Ureter (tissue), 1 donor: ENCODE results near the gene RAP1GAP. TPM values are rescaled to one million over a fixed set of nuclear protein-coding genes. Genes with fewer than 3 reads are reported as not detected.
A peak's percentile ranks its signal among the peaks of the same experiment; 100 is the strongest.

Experiments used
- DNase-seq: peaks from one replicate; pipeline ENCODE4 v3.0.0-alpha.2; 2020; ENCODE audit warnings: low spot score
- total RNA-seq: library from RNA; stranded (reverse); gene quantifications from one replicate; pipeline ENCODE4 v1.2.4, GENCODE V29; 2023
- donor health status: DM: yes; HTN: yes; CAD: no.

The RAP1GAP gene
- total RNA-seq, 1 donor from 2014 or later, result 47.0 TPM

GRCh38 chr1:21662426-21663247 is 6.5 kb downstream of the RAP1GAP start:
- DNase-seq, result no peak

GRCh38 chr1:21661886-21662285 is 7.3 kb downstream of the RAP1GAP start:
- no peak for DNase-seq

- no peak for DNase-seq
Measured at GRCh38 chr1:21659924-21660326, 9.2 kb downstream of the RAP1GAP start.

- DNase-seq, result peak; percentile 85
Measured at GRCh38 chr1:21659099-21659923, 9.8 kb downstream of the RAP1GAP start.

GRCh38 chr1:21657456-21658190 is 11.5 kb downstream of the RAP1GAP start:
- no peak for DNase-seq

GRCh38 chr1:21655748-21656147 is 13.4 kb downstream of the RAP1GAP start:
- DNase-seq, result no peak

- DNase-seq, result no peak
Measured at GRCh38 chr1:21655259-21655658, 13.9 kb downstream of the RAP1GAP start.

GRCh38 chr1:21654209-21654608 is 14.9 kb downstream of the RAP1GAP start:
- no peak for DNase-seq

- DNase-seq, result no peak
Measured at GRCh38 chr1:21653744-21654100, 15.4 kb downstream of the RAP1GAP start.

GRCh38 chr1:21652937-21653743 is 16.0 kb downstream of the RAP1GAP start:
- no peak for DNase-seq

GRCh38 chr1:21652101-21652936 is 16.8 kb downstream of the RAP1GAP start:
- no peak for DNase-seq

GRCh38 chr1:21651214-21652042 is 17.7 kb downstream of the RAP1GAP start:
- DNase-seq, result no peak

GRCh38 chr1:21650400-21650799 is 18.8 kb downstream of the RAP1GAP start:
- no peak for DNase-seq

GRCh38 chr1:21649315-21649714 is 19.8 kb downstream of the RAP1GAP start:
- DNase-seq, result no peak

- no peak for DNase-seq
Measured at GRCh38 chr1:21648791-21649190, 20.4 kb downstream of the RAP1GAP start.

- no peak for DNase-seq
Measured at GRCh38 chr1:21648352-21648730, 20.8 kb downstream of the RAP1GAP start.

GRCh38 chr1:21647431-21648351 is 21.5 kb downstream of the RAP1GAP start:
- no peak for DNase-seq

- no peak for DNase-seq
Measured at GRCh38 chr1:21645550-21645949, 23.6 kb downstream of the RAP1GAP start.

- no peak for DNase-seq
Measured at GRCh38 chr1:21644906-21645305, 24.3 kb downstream of the RAP1GAP start.
